ENCODE results near the gene C2orf80. TPM values are rescaled to one million over a fixed set of nuclear protein-coding genes. Genes with fewer than 3 reads are reported as not detected.
A peak's percentile ranks its signal among the peaks of the same experiment; 100 is the strongest.

Gene C2orf80
- total and polyA plus RNA-seq, 9 of the 15 experiments (the other 6 are each of a cell fraction or from before 2014, with no cell fraction given) = not detected

- TF ChIP-seq NR2C2 (CRISPR knock-in tag; IDR thresholded peaks at IDR 0.05) = no peak
- TF ChIP-seq NR2C2 (tag; IDR thresholded peaks at IDR 0.05) = no peak
- TF ChIP-seq BACH1 (tag; IDR thresholded peaks at IDR 0.05) = no peak
- no peak for TF ChIP-seq PTRF (tag; IDR thresholded peaks at IDR 0.05)
- TF ChIP-seq MCM3 (IDR thresholded peaks at IDR 0.05) = no peak
- TF ChIP-seq ZNF444 (CRISPR knock-in tag; IDR thresholded peaks at IDR 0.05) = no peak
- TF ChIP-seq, protein P1, sequence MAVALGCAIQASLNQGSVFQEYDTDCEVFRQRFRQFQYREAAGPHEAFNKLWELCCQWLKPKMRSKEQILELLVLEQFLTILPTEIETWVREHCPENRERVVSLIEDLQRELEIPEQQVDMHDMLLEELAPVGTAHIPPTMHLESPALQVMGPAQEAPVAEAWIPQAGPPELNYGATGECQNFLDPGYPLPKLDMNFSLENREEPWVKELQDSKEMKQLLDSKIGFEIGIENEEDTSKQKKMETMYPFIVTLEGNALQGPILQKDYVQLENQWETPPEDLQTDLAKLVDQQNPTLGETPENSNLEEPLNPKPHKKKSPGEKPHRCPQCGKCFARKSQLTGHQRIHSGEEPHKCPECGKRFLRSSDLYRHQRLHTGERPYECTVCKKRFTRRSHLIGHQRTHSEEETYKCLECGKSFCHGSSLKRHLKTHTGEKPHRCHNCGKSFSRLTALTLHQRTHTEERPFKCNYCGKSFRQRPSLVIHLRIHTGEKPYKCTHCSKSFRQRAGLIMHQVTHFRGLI (CRISPR knock-in tag; IDR thresholded peaks at IDR 0.05) = no peak
- TF ChIP-seq CSDE1 (IDR thresholded peaks at IDR 0.05) = no peak
- TF ChIP-seq SMAD2 (IDR thresholded peaks at IDR 0.05; ENCODE audit: low read depth, low read length) = no peak
- TF ChIP-seq, protein P2, sequence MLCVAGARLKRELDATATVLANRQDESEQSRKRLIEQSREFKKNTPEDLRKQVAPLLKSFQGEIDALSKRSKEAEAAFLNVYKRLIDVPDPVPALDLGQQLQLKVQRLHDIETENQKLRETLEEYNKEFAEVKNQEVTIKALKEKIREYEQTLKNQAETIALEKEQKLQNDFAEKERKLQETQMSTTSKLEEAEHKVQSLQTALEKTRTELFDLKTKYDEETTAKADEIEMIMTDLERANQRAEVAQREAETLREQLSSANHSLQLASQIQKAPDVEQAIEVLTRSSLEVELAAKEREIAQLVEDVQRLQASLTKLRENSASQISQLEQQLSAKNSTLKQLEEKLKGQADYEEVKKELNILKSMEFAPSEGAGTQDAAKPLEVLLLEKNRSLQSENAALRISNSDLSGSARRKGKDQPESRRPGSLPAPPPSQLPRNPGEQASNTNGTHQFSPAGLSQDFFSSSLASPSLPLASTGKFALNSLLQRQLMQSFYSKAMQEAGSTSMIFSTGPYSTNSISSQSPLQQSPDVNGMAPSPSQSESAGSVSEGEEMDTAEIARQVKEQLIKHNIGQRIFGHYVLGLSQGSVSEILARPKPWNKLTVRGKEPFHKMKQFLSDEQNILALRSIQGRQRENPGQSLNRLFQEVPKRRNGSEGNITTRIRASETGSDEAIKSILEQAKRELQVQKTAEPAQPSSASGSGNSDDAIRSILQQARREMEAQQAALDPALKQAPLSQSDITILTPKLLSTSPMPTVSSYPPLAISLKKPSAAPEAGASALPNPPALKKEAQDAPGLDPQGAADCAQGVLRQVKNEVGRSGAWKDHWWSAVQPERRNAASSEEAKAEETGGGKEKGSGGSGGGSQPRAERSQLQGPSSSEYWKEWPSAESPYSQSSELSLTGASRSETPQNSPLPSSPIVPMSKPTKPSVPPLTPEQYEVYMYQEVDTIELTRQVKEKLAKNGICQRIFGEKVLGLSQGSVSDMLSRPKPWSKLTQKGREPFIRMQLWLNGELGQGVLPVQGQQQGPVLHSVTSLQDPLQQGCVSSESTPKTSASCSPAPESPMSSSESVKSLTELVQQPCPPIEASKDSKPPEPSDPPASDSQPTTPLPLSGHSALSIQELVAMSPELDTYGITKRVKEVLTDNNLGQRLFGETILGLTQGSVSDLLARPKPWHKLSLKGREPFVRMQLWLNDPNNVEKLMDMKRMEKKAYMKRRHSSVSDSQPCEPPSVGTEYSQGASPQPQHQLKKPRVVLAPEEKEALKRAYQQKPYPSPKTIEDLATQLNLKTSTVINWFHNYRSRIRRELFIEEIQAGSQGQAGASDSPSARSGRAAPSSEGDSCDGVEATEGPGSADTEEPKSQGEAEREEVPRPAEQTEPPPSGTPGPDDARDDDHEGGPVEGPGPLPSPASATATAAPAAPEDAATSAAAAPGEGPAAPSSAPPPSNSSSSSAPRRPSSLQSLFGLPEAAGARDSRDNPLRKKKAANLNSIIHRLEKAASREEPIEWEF (CRISPR knock-in tag; IDR thresholded peaks at IDR 0.05) = no peak
- no peak for TF ChIP-seq BRD9 (IDR thresholded peaks at IDR 0.05; ENCODE audit: low read depth, partially characterized antibody)
- TF ChIP-seq ETV5 (CRISPR knock-in tag; IDR thresholded peaks at IDR 0.05; ENCODE audit: low read depth) = no peak
- TF ChIP-seq USF2 (CRISPR knock-in tag; IDR thresholded peaks at IDR 0.05) = no peak
- no peak for TF ChIP-seq ZNF146 (CRISPR knock-in tag; IDR thresholded peaks at IDR 0.05; ENCODE audit: unreplicated experiment)
- TF ChIP-seq, protein P3, sequence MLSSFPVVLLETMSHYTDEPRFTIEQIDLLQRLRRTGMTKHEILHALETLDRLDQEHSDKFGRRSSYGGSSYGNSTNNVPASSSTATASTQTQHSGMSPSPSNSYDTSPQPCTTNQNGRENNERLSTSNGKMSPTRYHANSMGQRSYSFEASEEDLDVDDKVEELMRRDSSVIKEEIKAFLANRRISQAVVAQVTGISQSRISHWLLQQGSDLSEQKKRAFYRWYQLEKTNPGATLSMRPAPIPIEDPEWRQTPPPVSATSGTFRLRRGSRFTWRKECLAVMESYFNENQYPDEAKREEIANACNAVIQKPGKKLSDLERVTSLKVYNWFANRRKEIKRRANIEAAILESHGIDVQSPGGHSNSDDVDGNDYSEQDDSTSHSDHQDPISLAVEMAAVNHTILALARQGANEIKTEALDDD (IDR thresholded peaks at IDR 0.05) = no peak
- no peak for TF ChIP-seq ZFPM2 (CRISPR knock-in tag; IDR thresholded peaks at IDR 0.05)
- TF ChIP-seq PHF20 (IDR thresholded peaks at IDR 0.05; ENCODE audit: partially characterized antibody) = no peak
- no peak for TF ChIP-seq MXD1 (CRISPR knock-in tag; IDR thresholded peaks at IDR 0.05; ENCODE audit: borderline replicate concordance, poor library complexity, severe bottlenecking)
- TF ChIP-seq RNF2 (IDR thresholded peaks at IDR 0.05) = no peak
- 0 out of 2 replicates have a peak, but pooled peaks have one; percentile 36 for TF ChIP-seq EP400 (IDR thresholded peaks at IDR 0.05)
These were observed 17.7 kb downstream of the C2orf80 start (continued) for GRCh38 chr2:208172125-208172524.

Data from K562 (cell line).